Measurements from ENCODE around the gene TMA7. TPM values are rescaled to one million over a fixed set of nuclear protein-coding genes. Genes with fewer than 3 reads are reported as not detected.

Gene TMA7
- total RNA-seq, 1 donor from 2014 or later, result 326 TPM

DNA sequence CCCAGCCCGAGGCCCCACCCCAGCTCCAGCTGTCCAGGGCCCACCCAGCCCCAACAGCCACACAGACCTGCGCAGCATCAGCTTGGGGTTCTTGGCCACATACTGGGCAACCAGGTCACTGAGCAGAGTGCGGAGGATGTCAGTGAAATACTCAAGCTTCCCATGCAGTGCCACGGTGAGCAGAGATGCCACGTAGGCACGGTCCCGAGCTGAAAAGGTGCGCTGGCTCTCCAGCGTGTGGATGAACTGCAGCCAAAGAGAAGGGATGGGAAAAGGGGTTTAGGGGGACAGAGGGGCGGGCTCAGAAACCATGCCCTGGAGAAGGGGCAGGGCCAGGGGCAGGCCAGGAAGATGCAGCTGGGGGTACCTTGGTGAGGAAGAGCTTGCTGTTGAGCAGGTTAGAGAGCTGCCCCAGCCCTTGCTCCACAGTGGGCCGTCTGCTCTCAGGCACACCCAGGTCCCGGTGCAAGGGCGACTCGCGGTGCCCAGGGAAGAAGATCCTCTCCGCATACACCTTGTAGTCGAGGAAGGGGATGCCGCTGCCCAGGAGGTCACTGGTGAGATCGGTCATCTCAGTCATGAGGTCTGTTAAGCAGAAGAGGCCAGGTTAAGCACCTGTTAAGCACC lies 27.6 kb upstream of the TMA7 start:
- H3K4me3 Mint-ChIP-seq (ENCODE audit: unreplicated experiment), result no peak overlapping the region
- DNase-seq (ENCODE audit: low spot score), result no peak
- H3K4me1 Mint-ChIP-seq (ENCODE audit: unreplicated experiment), result peaks cover 1% of the 10 kb centered on the region
- H3K27me3 Mint-ChIP-seq (ENCODE audit: unreplicated experiment), result peaks cover 2% of the 10 kb centered on the region
- TF ChIP-seq, protein P1, sequence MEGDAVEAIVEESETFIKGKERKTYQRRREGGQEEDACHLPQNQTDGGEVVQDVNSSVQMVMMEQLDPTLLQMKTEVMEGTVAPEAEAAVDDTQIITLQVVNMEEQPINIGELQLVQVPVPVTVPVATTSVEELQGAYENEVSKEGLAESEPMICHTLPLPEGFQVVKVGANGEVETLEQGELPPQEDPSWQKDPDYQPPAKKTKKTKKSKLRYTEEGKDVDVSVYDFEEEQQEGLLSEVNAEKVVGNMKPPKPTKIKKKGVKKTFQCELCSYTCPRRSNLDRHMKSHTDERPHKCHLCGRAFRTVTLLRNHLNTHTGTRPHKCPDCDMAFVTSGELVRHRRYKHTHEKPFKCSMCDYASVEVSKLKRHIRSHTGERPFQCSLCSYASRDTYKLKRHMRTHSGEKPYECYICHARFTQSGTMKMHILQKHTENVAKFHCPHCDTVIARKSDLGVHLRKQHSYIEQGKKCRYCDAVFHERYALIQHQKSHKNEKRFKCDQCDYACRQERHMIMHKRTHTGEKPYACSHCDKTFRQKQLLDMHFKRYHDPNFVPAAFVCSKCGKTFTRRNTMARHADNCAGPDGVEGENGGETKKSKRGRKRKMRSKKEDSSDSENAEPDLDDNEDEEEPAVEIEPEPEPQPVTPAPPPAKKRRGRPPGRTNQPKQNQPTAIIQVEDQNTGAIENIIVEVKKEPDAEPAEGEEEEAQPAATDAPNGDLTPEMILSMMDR (IDR thresholded peaks at IDR 0.05; ENCODE audit: unreplicated experiment), result no peak
- peaks cover 29% of the 10 kb centered on the region for H3K36me3 Mint-ChIP-seq (ENCODE audit: low read depth, unreplicated experiment)
- H3K27ac Mint-ChIP-seq (ENCODE audit: unreplicated experiment), result no peak overlapping the region
- H3K9me3 Mint-ChIP-seq (ENCODE audit: unreplicated experiment), result no peaks in the 10 kb centered on the region

DNA sequence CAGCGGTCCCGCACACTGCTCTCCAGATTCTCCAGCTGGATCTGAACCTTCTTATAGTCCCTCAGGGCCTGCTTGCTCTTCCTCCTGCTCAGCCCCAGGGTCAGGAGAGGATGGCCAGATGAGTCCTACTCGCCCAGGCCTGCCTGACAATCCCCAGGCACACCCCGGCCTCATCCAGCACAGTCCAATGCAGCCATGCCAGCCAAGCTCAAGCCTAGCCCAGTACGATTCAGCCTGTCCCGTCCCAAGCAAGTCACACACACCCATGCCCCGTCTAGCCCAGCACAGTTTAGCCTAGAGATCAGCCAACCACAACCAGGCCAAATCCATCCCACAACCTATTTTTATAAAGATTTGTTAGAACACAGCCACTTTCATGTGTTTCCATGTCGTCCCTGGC lies 27.0 kb upstream of the TMA7 start:
- Mint-ChIP-seq H3K27ac (ENCODE audit: unreplicated experiment) (peak overlapping the region; percentile 38), H3K36me3 (ENCODE audit: low read depth, unreplicated experiment) (peaks cover 26% of the 10 kb centered on the region)
- TF ChIP-seq, protein P1 (IDR thresholded peaks at IDR 0.05; ENCODE audit: unreplicated experiment), result no peak

DNA sequence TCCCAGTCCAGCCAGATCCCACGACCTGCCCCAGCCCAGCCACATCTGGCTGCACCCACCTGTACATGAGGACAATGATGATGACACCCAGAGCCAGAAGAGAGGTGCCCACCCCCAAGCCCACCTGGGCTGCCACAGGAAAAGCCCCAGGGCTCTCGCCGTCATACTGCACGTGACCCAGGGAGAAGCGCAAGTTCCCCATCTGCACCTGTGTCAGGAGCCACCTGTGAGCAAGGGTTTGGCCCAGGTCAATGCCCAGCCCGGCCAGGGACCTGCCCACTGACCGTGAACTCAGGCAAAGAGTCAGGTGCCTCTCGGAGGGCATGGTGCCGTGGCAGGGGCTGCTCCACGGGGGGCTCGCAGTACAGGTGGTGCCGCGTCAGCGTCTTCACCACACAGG lies 26.4 kb upstream of the TMA7 start:
- peaks cover 22% of the 10 kb centered on the region for H3K36me3 Mint-ChIP-seq (ENCODE audit: low read depth, unreplicated experiment)
- no peaks in the 10 kb centered on the region for H3K9me3 Mint-ChIP-seq (ENCODE audit: unreplicated experiment)
- no peak for DNase-seq (ENCODE audit: low spot score)
- TF ChIP-seq, protein P1 (IDR thresholded peaks at IDR 0.05; ENCODE audit: unreplicated experiment), result no peak
- H3K4me1 Mint-ChIP-seq (ENCODE audit: unreplicated experiment), result no peaks in the 10 kb centered on the region
- no peak overlapping the region for H3K4me3 Mint-ChIP-seq (ENCODE audit: unreplicated experiment)
- peaks cover 4% of the 10 kb centered on the region for H3K27me3 Mint-ChIP-seq (ENCODE audit: unreplicated experiment)
- H3K27ac Mint-ChIP-seq (ENCODE audit: unreplicated experiment), result no peak overlapping the region

More for the DNA sequence above, 27.0 kb upstream of the TMA7 start:
- no peak for DNase-seq (ENCODE audit: low spot score)
- Mint-ChIP-seq H3K4me1 (ENCODE audit: unreplicated experiment) (no peaks in the 10 kb centered on the region), H3K4me3 (ENCODE audit: unreplicated experiment) (peak overlapping the region; percentile 79), H3K27me3 (ENCODE audit: unreplicated experiment) (peaks cover 4% of the 10 kb centered on the region), H3K9me3 (ENCODE audit: unreplicated experiment) (no peaks in the 10 kb centered on the region)

DNA sequence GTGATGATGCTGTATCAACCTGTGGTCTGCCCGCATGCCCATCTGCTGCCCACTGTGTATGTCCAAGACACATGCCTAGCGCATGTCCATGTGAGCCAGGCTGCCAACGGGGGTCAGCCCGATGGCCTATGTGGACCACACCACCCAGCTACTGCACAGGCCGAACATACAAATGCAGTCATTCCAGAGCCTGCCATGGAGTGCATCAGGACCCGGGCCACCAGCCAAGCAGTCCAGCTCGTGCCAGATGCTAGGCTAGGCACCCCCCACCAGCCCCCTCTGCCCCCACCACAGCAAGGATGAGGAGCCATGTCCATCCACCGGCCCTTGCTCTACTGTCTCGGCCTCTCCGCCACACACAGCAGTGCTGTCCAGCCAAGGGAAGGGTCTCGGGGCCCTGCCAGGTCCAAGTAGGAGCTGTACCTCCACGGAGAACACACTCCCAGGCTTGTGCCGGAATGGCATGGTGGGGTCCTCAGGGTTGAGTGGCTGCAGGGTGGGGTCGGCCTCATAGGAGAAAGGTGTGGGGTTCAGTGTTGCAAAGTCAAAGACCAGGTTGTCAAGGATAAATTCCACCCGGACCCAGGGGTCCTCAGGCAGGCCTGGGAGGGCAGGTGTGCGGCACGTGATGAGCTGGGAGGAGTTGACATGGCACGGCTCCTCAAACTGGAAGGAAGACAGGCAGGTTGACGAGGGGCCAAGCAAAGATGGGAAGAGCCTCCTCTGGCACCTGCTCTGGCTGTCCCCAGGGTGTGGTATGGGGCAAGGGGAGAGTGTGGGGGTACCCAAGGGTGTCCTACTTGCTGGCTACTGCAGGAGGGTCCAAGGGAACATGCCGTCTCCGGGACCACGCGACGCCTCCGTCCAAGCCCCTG lies 25.4 kb upstream of the TMA7 start:
- Mint-ChIP-seq H3K36me3 (ENCODE audit: low read depth, unreplicated experiment) (peaks cover 16% of the 10 kb centered on the region), H3K4me1 (ENCODE audit: unreplicated experiment) (no peaks in the 10 kb centered on the region), H3K9me3 (ENCODE audit: unreplicated experiment) (no peaks in the 10 kb centered on the region), H3K27me3 (ENCODE audit: unreplicated experiment) (peaks cover 4% of the 10 kb centered on the region), H3K27ac (ENCODE audit: unreplicated experiment) (no peak overlapping the region), H3K4me3 (ENCODE audit: unreplicated experiment) (peak overlapping the region; percentile 25)
- DNase-seq (ENCODE audit: low spot score), result no peak
- TF ChIP-seq, protein P1 (IDR thresholded peaks at IDR 0.05; ENCODE audit: unreplicated experiment), result no peak
